Measurements from ENCODE around the gene ZRANB1.

ZRANB1 gene

DNA sequence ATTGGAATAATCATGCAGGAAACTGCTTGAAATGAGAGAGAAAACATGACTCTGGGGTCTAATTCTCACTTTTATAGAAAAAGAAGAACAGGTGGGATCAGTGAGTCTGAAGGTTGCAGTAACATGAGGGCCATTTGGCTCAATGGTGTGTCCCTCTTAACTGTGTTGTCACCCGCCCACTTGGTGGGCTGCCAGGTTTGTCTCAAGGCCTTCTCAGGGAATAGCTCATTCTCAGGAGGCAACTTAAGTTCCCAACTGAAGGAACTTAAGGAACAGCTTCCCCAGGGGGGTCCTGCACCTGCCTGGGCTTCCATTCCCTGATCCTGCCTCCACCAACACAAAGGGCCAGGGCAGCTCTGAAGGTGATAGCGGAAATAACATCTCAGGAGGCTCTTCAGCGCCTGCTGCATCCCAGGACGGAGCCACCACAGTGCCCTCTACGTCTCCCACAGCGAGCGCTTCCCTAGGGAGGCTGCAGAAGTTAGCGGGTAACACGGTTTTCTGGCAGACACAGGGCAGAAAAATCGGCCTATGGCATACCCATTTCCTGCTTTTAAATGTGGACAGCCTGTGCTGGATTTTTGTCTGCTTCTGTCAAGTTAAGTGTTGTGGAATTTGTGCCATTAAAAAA lies 88.8 kb downstream of the ZRANB1 start:
- FAIRE-seq (no peak), DNase-seq (ENCODE audit: insufficient read length, low spot score) (no peak)

DNA sequence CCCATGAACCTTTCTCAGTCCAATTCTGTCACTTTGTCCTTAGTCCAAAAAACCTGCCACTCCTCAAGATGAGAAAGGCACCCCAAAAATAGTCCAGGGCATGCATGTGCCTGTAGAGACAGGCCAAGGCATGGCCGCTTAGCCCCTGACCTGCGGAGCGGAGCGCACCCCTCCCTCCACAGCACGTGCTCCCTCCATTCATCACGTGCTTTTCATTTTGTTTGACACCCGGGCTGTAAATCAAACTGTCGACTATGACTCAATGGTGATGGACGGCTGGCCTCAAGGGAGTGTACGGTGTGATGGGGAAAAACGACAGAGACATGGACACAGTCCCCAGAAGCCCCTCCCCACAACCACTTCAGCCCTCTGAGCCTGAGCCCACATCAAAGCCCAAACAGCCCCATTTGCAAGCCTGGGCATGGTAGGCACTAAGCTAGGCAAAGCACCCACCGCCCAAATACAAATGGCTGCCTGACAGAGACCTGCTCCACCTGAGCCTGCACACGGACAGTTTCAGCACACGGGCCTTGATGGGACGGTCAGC lies 90.6 kb downstream of the ZRANB1 start:
- FAIRE-seq, result no peak
- no peak for DNase-seq (ENCODE audit: insufficient read length, low spot score)

DNA sequence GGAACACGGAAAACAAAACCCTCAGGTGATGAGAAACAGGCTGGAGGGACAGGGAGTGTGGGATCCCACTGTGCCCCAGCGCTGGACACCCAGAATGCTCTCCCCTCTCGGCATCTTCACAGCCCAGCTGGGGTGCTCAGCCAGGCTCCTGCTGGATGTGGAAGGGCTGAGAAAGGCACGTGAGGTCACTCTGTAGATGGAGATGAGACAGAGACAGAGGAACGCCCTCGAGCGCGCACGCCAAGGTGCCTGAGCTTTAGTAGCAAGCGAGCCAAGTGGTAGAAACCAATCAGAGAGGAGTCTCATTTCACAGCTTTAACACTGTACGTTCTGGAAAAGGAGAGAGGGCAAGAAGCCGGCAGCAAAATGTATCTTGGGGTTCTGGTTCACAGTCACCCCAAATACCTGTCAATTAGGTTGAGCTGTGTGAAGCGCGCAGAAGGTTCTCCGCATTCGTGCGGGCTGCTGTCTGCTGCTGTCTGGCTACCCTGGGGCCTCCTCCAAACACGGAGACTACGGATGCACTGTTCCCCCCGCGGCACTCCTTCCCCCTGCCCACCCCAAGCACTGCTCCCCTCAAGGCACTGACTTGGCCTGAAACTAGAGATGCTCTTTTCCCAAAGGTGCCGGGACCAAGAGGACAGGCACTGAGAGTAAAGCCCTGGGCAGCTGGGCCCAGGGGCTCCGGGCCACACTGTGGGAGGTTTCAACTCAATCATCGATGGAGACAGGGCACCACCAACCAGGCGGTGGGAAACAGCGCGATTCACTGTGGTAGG lies 91.4 kb downstream of the ZRANB1 start:
- no peak for FAIRE-seq
- no peak for DNase-seq (ENCODE audit: insufficient read length, low spot score)

DNA sequence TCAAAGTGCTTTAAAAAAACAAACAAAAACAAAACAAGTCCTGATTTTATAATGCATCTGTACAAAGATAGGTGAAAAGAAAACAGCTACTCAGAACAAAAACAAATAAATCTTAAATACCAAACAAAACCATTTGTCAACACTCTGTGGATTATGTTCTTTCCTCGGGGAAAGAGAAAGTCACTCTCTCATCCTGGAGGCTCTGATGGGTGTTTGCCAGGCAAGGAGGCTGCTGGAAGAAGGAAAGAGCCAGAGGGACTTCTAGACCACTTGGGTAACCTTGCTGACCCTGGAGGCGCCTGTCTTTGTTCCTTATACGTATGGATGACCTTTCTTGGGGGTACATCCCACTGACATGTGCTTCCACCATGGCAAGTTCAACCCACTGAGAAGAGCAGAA lies 92.8 kb downstream of the ZRANB1 start:
- FAIRE-seq, result no peak

DNA sequence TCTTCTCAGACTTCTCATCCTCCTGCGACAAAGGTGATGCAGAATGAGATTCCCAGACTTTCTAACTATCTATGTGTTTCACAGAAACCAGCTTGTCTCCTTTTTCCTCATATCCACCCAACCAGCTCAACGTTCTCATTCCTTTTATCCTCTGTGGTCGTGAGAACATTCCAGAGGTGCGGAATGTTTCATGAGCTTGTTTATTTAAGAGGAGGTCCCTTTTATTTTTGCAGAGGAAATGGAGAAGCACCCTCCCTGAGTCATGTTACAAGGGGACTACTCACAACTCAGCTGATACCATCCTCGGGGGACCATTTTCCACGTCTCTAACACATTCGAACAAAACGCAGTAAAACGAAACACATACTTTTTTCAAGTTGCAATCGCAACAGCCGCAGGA lies 93.2 kb downstream of the ZRANB1 start:
- FAIRE-seq (no peak), DNase-seq (ENCODE audit: insufficient read length, low spot score) (no peak)

More for the DNA sequence above, 92.8 kb downstream of the ZRANB1 start:
- no peak for DNase-seq (ENCODE audit: insufficient read length, low spot score)

DNA sequence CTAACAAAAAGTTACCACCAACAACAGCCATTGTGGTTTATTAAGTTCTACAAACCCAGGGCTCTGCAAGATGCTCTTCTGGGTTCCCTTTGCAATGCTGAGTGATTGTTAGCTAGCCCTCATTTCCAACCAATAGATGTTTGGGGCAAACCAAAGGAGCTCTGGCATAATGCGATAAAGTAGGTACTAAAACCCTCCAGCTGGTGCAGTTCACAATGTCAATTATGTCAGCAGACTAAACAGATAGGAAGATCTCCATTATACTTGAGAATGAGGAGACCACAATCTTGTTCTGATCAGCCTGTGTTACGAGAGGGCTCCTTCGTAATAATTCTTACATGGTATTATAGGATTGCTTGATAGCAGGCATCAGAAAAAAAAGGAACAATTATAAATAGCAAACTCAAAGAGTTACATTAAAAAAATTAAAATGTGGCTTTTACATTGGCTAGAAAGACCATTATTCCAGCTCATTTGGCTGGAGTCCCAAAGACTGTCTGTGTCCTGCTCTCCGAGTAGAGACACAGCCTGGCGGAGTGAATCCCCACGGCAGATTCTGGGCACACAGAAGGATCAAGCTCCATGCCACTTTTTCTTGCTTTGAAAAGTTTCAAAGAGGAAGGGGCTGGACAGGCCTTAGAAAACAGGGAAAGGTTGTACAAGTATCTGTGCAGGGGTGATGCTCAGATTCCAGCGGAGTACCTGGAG lies 93.8 kb downstream of the ZRANB1 start:
- no peak for DNase-seq (ENCODE audit: insufficient read length, low spot score)
- FAIRE-seq, result no peak

DNA sequence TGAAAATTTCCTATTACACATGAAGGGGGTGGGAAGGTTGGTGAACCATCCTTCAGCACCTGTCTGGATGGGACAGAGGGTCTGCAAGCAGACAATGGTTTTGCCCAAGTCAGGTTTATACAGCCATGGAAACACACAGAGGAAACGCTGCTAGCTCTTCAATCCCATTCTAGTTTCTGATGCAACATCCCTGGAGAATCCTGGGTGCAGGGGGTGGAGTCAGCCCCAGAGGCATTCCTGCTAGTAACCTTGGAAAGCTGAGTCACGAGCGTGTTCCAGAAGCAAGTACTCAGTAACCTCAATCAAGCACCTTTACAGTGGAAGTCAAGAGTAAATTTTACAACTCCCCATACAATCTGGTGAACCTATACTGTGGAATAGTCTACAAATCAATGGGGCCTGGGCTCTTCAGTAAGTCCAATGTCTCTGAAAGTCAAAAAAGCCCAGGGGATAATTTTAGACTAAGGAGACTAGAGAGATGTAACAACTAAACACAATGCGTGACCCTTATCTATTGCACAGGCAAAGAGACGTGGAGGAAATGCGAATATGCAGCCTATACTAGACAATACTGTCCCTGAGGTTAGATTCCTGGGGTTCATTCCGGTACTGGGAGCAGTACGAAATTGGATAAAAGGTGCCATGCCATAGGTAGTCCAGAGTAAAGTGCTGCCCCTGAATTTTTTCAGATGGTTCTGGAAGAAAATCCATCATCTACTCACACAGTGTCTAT lies 95.4 kb downstream of the ZRANB1 start:
- no peak for DNase-seq (ENCODE audit: insufficient read length, low spot score)
- FAIRE-seq, result no peak
